Measurements from ENCODE around the gene ZNF486.
"Not testable (repeated sequence)": the region's sequence is repeated elsewhere in the genome, so short reads cannot be mapped to it uniquely, and the experiment has no call there.

The ZNF486 gene

GRCh38 chr19:20214366-20214765 lies 47.4 kb downstream of the ZNF486 start:
- not testable (repeated sequence) for DNase-seq (ENCODE audit: low read depth); H3K4me3 ChIP-seq (ENCODE audit: low read depth, low read length)

GRCh38 chr19:20221605-20222004 lies 54.6 kb downstream of the ZNF486 start:
- not testable (repeated sequence) for H3K4me3 ChIP-seq (ENCODE audit: low read depth, low read length); DNase-seq (ENCODE audit: low read depth)

GRCh38 chr19:20233105-20233504 lies 66.1 kb downstream of the ZNF486 start:
- H3K4me3 ChIP-seq (ENCODE audit: low read depth, low read length): no peak overlapping the region
- DNase-seq (ENCODE audit: low read depth): no peak

- DNase-seq (ENCODE audit: low read depth): no peak
- H3K4me3 ChIP-seq (ENCODE audit: low read depth, low read length): no peak overlapping the region
Measured at GRCh38 chr19:20235156-20235555, 68.1 kb downstream of the ZNF486 start.

- H3K4me3 ChIP-seq (ENCODE audit: low read depth, low read length): peak overlapping the region; percentile 68
- DNase-seq (ENCODE audit: low read depth): peak; percentile 53
Measured at GRCh38 chr19:20237773-20238623, 71.0 kb downstream of the ZNF486 start.

GRCh38 chr19:20243629-20244028 lies 76.6 kb downstream of the ZNF486 start:
- no peak overlapping the region for H3K4me3 ChIP-seq (ENCODE audit: low read depth, low read length)

GRCh38 chr19:20244356-20244755 lies 77.3 kb downstream of the ZNF486 start:
- H3K4me3 ChIP-seq (ENCODE audit: low read depth, low read length): no peak overlapping the region
- no peak for DNase-seq (ENCODE audit: low read depth)

More at GRCh38 chr19:20243629-20244028, 76.6 kb downstream of the ZNF486 start:
- DNase-seq (ENCODE audit: low read depth): no peak

- no peak for DNase-seq (ENCODE audit: low read depth)
- no peak overlapping the region for H3K4me3 ChIP-seq (ENCODE audit: low read depth, low read length)
Measured at GRCh38 chr19:20245309-20245708, 78.3 kb downstream of the ZNF486 start.

- DNase-seq (ENCODE audit: low read depth): no peak
- no peak overlapping the region for H3K4me3 ChIP-seq (ENCODE audit: low read depth, low read length)
Measured at GRCh38 chr19:20247016-20247683, 80.1 kb downstream of the ZNF486 start.

- DNase-seq (ENCODE audit: low read depth); H3K4me3 ChIP-seq (ENCODE audit: low read depth, low read length): not testable (repeated sequence)
Measured at GRCh38 chr19:20248258-20248657, 81.2 kb downstream of the ZNF486 start.

Data from skeletal muscle cell (primary cell).